GM19043 (cell line): ENCODE results near the gene RUFY4.
"Not testable (repeated sequence)": the region's sequence is repeated elsewhere in the genome, so short reads cannot be mapped to it uniquely, and the experiment has no call there.

Experiments
- ATAC-seq: cut with Tn5 transposase; IDR thresholded peaks from one replicate; pipeline ENCODE4 v1.9.1; 2021; ENCODE audit warnings: low read depth; ENCODE audit not compliant: unreplicated experiment

Gene RUFY4

GRCh38 chr2:218031261-218031660, 37.8 kb upstream of the RUFY4 start:
- no peak for ATAC-seq

- ATAC-seq = no peak
Measured at GRCh38 chr2:218031771-218032257, 37.2 kb upstream of the RUFY4 start.

GRCh38 chr2:218032336-218033171, 36.5 kb upstream of the RUFY4 start:
- no peak for ATAC-seq

- ATAC-seq = no peak
Measured at GRCh38 chr2:218033208-218033589, 35.9 kb upstream of the RUFY4 start.

- ATAC-seq = no peak
Measured at GRCh38 chr2:218033590-218034496, 35.2 kb upstream of the RUFY4 start.

GRCh38 chr2:218034497-218035213, 34.4 kb upstream of the RUFY4 start:
- peak; percentile 76 for ATAC-seq

- ATAC-seq = no peak
Measured at GRCh38 chr2:218035463-218036100, 33.5 kb upstream of the RUFY4 start.

DNA sequence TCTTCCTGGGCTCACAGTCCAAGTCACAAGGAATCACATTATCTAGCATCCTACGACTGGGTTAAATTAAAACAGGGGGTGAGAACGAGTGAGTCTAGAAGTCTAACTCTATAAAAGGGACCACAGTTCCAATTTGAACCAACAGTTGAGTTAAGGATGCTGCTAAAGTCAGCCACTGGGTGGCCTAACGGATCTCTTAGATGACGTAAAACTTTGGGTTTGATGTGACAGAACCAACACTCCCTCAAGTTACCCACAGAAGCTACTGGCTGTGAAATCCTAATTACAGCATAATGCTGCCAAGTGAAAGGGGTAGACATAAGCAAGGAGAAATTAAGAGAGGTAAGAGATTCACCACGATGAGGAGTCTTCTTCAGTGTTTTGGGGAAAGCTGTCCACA, 32.7 kb upstream of the RUFY4 start:
- no peak for ATAC-seq

DNA sequence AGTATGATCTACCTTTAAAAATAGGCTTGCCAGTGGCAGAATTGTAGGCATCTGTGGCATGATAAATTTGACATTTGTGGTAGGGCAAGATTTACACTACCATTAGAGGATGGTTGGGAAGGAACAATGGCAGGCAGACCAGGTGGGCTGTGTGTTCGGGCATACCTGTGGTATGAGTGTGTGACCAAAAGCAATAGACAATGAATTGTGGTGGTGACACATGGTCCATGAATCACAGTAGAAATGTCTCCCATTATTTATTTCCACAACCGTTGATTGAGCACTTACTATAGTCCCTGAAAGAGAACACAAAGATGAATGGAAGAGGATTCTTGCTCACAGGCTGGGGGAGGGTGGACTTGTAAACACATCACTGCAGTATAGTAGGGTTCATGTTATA, 29.9 kb upstream of the RUFY4 start:
- no peak for ATAC-seq

DNA sequence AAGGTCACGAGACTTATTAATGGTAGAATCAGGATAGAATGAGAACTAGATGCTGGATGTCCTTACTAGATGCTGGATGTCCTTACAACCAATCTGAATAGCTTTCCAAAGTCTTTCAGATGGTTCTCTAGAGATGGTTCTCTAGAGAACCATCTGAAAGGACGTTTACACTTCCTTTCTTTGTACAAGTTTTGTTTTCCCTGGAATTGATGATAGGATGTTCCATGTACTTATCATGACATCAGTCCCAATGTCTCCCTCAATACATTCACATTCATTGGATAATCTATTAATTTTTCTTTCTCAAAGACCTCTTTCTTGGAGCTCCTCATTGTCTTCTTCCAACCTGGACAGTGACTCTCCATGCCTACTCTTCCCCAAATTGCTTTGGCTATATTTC, 28.2 kb upstream of the RUFY4 start:
- ATAC-seq = no peak

- ATAC-seq = no peak
Measured at GRCh38 chr2:218041302-218042168, 27.5 kb upstream of the RUFY4 start.

- no peak for ATAC-seq
Measured at GRCh38 chr2:218043100-218043499, 26.0 kb upstream of the RUFY4 start.

GRCh38 chr2:218043701-218044109, 25.3 kb upstream of the RUFY4 start:
- no peak for ATAC-seq

DNA sequence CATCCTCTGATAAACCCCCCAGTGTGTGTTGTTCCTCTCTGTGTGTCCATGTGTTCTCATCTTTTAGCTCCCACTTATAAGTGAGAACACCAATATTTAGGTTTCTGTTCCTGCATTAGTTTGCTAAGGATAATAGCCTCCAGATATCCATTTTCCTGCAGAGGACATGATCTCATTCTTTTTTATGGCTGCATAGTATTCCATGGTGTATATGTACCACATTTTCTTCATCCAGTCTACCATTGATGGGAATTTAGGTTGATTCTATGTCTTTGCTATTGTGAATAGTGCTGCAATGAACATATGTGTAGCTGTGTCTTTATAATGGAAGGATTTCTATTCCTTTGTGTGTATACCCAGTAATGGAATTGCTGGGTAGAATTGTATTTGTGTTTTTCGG, 24.5 kb upstream of the RUFY4 start:
- not testable (repeated sequence) for ATAC-seq

GRCh38 chr2:218046238-218046637, 22.8 kb upstream of the RUFY4 start:
- ATAC-seq = peak; percentile 91

DNA sequence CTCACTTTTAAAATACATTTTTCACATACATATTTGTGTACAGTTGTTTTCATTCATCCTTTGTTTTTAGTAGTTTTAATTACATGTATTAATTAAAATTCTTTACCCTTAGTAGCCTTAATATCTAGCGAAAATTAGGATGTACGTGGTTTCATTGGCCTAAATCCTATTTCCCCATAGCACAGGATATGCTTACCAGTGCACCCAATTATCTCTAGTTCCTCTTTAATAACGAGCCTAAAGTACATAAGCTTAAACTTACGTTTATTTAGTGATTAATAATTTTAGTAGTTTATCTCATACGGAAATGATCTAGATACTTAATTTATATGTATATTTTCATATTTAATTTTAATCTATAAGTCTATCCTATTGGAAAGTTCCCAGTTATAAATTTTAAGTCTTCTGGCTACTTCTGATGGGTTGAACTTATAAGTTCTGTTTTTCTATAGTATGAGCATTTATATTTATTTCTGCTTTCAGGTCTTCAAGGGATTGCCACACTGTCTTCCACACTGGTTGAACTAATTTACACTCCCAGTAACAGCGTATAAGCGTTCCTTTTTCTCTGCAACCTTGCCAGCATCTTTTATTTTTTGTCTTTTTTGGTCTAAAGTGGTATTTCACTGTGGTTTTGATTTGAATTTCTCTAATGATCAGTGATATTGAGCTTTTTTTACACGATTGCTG, 21.4 kb upstream of the RUFY4 start:
- no peak for ATAC-seq

GRCh38 chr2:218051903-218052302, 17.1 kb upstream of the RUFY4 start:
- ATAC-seq = no peak

DNA sequence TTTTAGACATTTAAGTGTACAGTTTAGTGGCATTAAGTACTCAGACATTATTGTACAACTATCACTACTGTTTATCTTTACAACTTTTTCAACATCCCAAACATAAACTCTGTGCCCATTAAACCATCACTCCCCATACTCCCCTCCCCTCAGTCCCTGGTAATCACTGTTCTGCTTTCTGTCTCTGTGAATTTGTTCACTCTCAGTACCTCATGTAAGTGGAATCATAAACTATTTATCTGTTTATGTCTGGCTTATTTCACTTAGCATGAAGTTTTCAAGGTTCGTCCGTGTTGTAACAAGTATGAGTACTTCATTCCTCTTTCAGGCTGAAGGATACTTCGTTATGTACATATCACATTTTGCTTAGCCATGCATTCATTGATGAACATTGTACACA, 9.8 kb upstream of the RUFY4 start:
- no peak for ATAC-seq

DNA sequence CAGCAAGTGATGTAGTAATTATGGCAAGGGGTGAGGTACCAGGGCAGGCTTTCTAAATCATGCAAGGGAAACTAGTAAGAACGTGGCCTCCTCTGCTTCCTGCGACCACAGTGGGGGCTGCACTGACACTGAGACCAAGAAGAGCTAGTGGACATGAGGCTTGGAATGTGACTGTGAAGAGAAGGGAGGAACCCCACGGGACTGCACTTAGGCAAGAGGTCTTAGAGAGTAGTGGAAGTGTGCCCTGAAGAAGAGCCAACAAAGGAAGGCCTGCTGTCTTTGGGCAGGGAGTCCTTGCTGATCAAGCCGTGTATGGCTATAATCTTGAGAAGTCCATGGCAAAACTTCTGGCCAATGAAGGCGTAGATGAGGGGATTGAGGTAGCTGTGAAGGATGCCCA, 8.9 kb upstream of the RUFY4 start:
- ATAC-seq = no peak
